DMS79 treated with DMSO at 0.1 percent for 48 hours (cell line): ENCODE results near the gene SEMA4D.

Experiments
- DNase-seq: peaks from one replicate; lab custom pipeline; 2025; lab: John Stamatoyannopoulos, UW

SEMA4D gene

GRCh38 chr9:89410641-89411350, 87.1 kb downstream of the SEMA4D start:
- DNase-seq = no peak

GRCh38 chr9:89410022-89410421, 87.9 kb downstream of the SEMA4D start:
- DNase-seq = no peak

GRCh38 chr9:89409466-89409865, 88.4 kb downstream of the SEMA4D start:
- DNase-seq = no peak

GRCh38 chr9:89408628-89409101, 89.2 kb downstream of the SEMA4D start:
- no peak for DNase-seq

- no peak for DNase-seq
Measured at GRCh38 chr9:89407070-89407469, 90.8 kb downstream of the SEMA4D start.

- DNase-seq = no peak
Measured at GRCh38 chr9:89405826-89406225, 92.1 kb downstream of the SEMA4D start.

- no peak for DNase-seq
Measured at GRCh38 chr9:89404074-89404473, 93.8 kb downstream of the SEMA4D start.

GRCh38 chr9:89402695-89403427, 95.1 kb downstream of the SEMA4D start:
- DNase-seq = no peak

GRCh38 chr9:89400403-89401116, 97.4 kb downstream of the SEMA4D start:
- DNase-seq = no peak

- no peak for DNase-seq
Measured at GRCh38 chr9:89398621-89399020, 99.3 kb downstream of the SEMA4D start.

GRCh38 chr9:89397471-89397870, 100.4 kb downstream of the SEMA4D start:
- no peak for DNase-seq

GRCh38 chr9:89395931-89396710, 101.8 kb downstream of the SEMA4D start:
- no peak for DNase-seq

GRCh38 chr9:89394412-89394811, 103.5 kb downstream of the SEMA4D start:
- no peak for DNase-seq

- no peak for DNase-seq
Measured at GRCh38 chr9:89391585-89391984, 106.3 kb downstream of the SEMA4D start.

GRCh38 chr9:89390578-89391116, 107.3 kb downstream of the SEMA4D start:
- DNase-seq = no peak

GRCh38 chr9:89390068-89390555, 107.8 kb downstream of the SEMA4D start:
- DNase-seq = no peak

- no peak for DNase-seq
Measured at GRCh38 chr9:89388868-89389177, 109.1 kb downstream of the SEMA4D start.

- no peak for DNase-seq
Measured at GRCh38 chr9:89388084-89388867, 109.6 kb downstream of the SEMA4D start.

- DNase-seq = no peak
Measured at GRCh38 chr9:89387197-89387849, 110.6 kb downstream of the SEMA4D start.

GRCh38 chr9:89386797-89387196, 111.1 kb downstream of the SEMA4D start:
- no peak for DNase-seq
